Adipocyte (in vitro differentiated cells): ENCODE measurements around the gene VWC2L.
A peak's percentile ranks its signal among the peaks of the same experiment; 100 is the strongest.

Experiments
- DNase-seq: peaks from one replicate; pipeline ENCODE4 v3.0.0-alpha.2; 2015; ENCODE audit warnings: low read depth
- H3K27me3 ChIP-seq: replicated peaks from 2 replicates; pipeline ENCODE4 v1.7.0; 2013; ENCODE audit warnings: mild to moderate bottlenecking, low read length, moderate library complexity; ENCODE audit not compliant: control insufficient read depth, insufficient read depth
- H3K36me3 ChIP-seq: 2 replicates; pipeline ENCODE4 v1.7.0; 2013; ENCODE audit warnings: low read length, mild to moderate bottlenecking, moderate library complexity; ENCODE audit not compliant: control insufficient read depth, insufficient read depth, severe bottlenecking
- H3K4me1 ChIP-seq: 2 replicates; pipeline ENCODE4 v1.7.0; 2013; ENCODE audit warnings: mild to moderate bottlenecking, low read length, moderate library complexity; ENCODE audit not compliant: control insufficient read depth, insufficient read depth
- H3K4me3 ChIP-seq: 2 replicates; pipeline ENCODE4 v1.7.0; 2013; ENCODE audit warnings: mild to moderate bottlenecking, low read length, moderate library complexity
- H3K9ac ChIP-seq: 2 replicates; pipeline ENCODE4 v1.7.0; 2013; ENCODE audit warnings: mild to moderate bottlenecking, low read length, moderate library complexity
- H3K9me3 ChIP-seq: 2 replicates; pipeline ENCODE4 v1.7.0; 2013; ENCODE audit warnings: mild to moderate bottlenecking, low read length, moderate library complexity; ENCODE audit not compliant: control insufficient read depth

Gene VWC2L

GRCh38 chr2:214503568-214503967, 92.7 kb downstream of the VWC2L start:
- no peak for DNase-seq
- Histone ChIP-seq H3K4me1 (no peaks in the 10 kb centered on the region), H3K4me3 (no peak overlapping the region), H3K9me3 (no peaks in the 10 kb centered on the region), H3K36me3 (no peaks in the 10 kb centered on the region), H3K9ac (no peak overlapping the region), H3K27me3 (no peaks in the 10 kb centered on the region)

GRCh38 chr2:214504599-214505376, 93.9 kb downstream of the VWC2L start:
- Histone ChIP-seq H3K9me3 (no peaks in the 10 kb centered on the region), H3K4me3 (no peak overlapping the region), H3K9ac (no peak overlapping the region), H3K4me1 (no peaks in the 10 kb centered on the region), H3K36me3 (no peaks in the 10 kb centered on the region), H3K27me3 (no peaks in the 10 kb centered on the region)
- DNase-seq = peak; percentile 62

GRCh38 chr2:214507032-214507431, 96.2 kb downstream of the VWC2L start:
- Histone ChIP-seq H3K27me3 (no peaks in the 10 kb centered on the region), H3K4me1 (no peaks in the 10 kb centered on the region), H3K36me3 (no peaks in the 10 kb centered on the region), H3K9me3 (no peaks in the 10 kb centered on the region), H3K4me3 (no peak overlapping the region), H3K9ac (no peak overlapping the region)
- no peak for DNase-seq

GRCh38 chr2:214514704-214515103, 103.8 kb downstream of the VWC2L start:
- DNase-seq = no peak
- Histone ChIP-seq H3K4me3 (no peak overlapping the region), H3K9ac (no peak overlapping the region), H3K36me3 (no peaks in the 10 kb centered on the region), H3K4me1 (no peaks in the 10 kb centered on the region), H3K27me3 (no peaks in the 10 kb centered on the region), H3K9me3 (no peaks in the 10 kb centered on the region)

- Histone ChIP-seq H3K9me3 (no peaks in the 10 kb centered on the region), H3K4me3 (no peak overlapping the region), H3K9ac (no peak overlapping the region), H3K27me3 (no peaks in the 10 kb centered on the region), H3K36me3 (no peaks in the 10 kb centered on the region), H3K4me1 (no peaks in the 10 kb centered on the region)
- no peak for DNase-seq
Measured at GRCh38 chr2:214515111-214515510, 104.3 kb downstream of the VWC2L start.

- H3K27me3 ChIP-seq = no peaks in the 10 kb centered on the region
- H3K9me3 ChIP-seq = no peaks in the 10 kb centered on the region
- DNase-seq = no peak
Measured at GRCh38 chr2:214519258-214519818, 108.5 kb downstream of the VWC2L start.

GRCh38 chr2:214529021-214529420, 118.2 kb downstream of the VWC2L start:
- H3K36me3 ChIP-seq = no peaks in the 10 kb centered on the region
- no peak for DNase-seq
- no peak overlapping the region for H3K9ac ChIP-seq
- H3K4me3 ChIP-seq = no peak overlapping the region
- no peaks in the 10 kb centered on the region for H3K9me3 ChIP-seq
- H3K4me1 ChIP-seq = no peaks in the 10 kb centered on the region
- no peaks in the 10 kb centered on the region for H3K27me3 ChIP-seq

More at GRCh38 chr2:214519258-214519818, 108.5 kb downstream of the VWC2L start:
- Histone ChIP-seq H3K4me1 (no peaks in the 10 kb centered on the region), H3K4me3 (no peak overlapping the region), H3K36me3 (no peaks in the 10 kb centered on the region), H3K9ac (no peak overlapping the region)

- Histone ChIP-seq H3K27me3 (no peaks in the 10 kb centered on the region), H3K9ac (no peak overlapping the region), H3K4me3 (no peak overlapping the region), H3K4me1 (no peaks in the 10 kb centered on the region), H3K9me3 (no peaks in the 10 kb centered on the region), H3K36me3 (no peaks in the 10 kb centered on the region)
- no peak for DNase-seq
Measured at GRCh38 chr2:214529514-214529913, 118.7 kb downstream of the VWC2L start.

GRCh38 chr2:214533541-214533940, 122.7 kb downstream of the VWC2L start:
- no peaks in the 10 kb centered on the region for H3K9me3 ChIP-seq
- H3K36me3 ChIP-seq = no peaks in the 10 kb centered on the region
- H3K4me3 ChIP-seq = no peak overlapping the region
- H3K4me1 ChIP-seq = no peaks in the 10 kb centered on the region
- no peak overlapping the region for H3K9ac ChIP-seq
- peak; percentile 59 for DNase-seq
- no peaks in the 10 kb centered on the region for H3K27me3 ChIP-seq

- Histone ChIP-seq H3K27me3 (no peaks in the 10 kb centered on the region), H3K36me3 (no peaks in the 10 kb centered on the region), H3K4me1 (no peaks in the 10 kb centered on the region), H3K4me3 (no peak overlapping the region), H3K9ac (no peak overlapping the region), H3K9me3 (no peaks in the 10 kb centered on the region)
- no peak for DNase-seq
Measured at GRCh38 chr2:214536625-214537024, 125.8 kb downstream of the VWC2L start.

GRCh38 chr2:214537929-214538328, 127.1 kb downstream of the VWC2L start:
- Histone ChIP-seq H3K9me3 (no peaks in the 10 kb centered on the region), H3K9ac (no peak overlapping the region)

More at GRCh38 chr2:214537929-214538328, 127.1 kb downstream of the VWC2L start:
- H3K27me3 ChIP-seq = no peaks in the 10 kb centered on the region
- no peak for DNase-seq
- H3K4me3 ChIP-seq = no peak overlapping the region
- peaks cover 3% of the 10 kb centered on the region for H3K4me1 ChIP-seq
- no peaks in the 10 kb centered on the region for H3K36me3 ChIP-seq
